C4-2B (cell line): Measurements from ENCODE around the gene LCE3A.

ENCODE experiments used
- CTCF ChIP-seq: fragments of 450-650 bp; conservative IDR thresholded peaks from 2 replicates; pipeline ENCODE4 v1.5.1; 2017; ENCODE audit warnings: mild to moderate bottlenecking
- ZFX ChIP-seq: fragments of 450-650 bp; IDR thresholded peaks from 2 replicates; pipeline ENCODE4 v1.6.1; 2017

DNA sequence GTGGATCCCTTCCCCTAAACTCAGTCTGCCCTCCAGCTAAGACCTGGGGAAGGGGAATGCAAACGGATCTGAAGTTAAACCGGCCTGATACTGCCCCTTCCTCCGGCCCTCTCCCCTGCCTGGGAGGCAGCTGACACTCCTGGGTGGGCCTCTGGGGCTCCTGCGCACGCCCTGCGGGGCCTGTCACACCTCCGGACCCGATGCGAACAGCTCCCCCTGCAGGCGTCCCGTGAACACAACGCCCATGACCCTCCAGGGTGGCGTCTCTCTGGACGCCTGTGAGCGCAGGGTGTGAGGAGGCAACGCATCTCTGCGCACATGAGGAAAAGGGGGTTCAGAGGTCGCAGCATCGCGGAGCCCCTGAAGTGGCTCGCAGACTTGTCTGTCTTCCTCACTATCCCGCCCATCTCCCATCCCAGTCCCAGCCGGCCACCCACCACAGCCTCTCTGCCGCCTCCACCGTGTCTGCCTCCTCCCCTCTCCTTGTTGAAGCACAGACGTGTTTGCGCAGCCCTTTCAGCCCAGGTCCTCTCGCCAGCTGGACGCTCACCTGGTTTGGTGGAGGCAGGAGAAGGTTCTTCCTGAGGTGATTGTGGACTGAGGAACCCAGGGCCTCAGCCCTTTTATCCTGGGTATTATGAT lies 421 bp upstream of the LCE3A start:
- TF ChIP-seq CTCF (peak; percentile 45), ZFX (no peak)
